ENCODE results near the gene ZNF583.
A peak's percentile ranks its signal among the peaks of the same experiment; 100 is the strongest.

Gene ZNF583

GRCh38 chr19:56372281-56372680 lies 31.9 kb upstream of the ZNF583 start:
- no peak for DNase-seq (ENCODE audit: low read depth)
- TF ChIP-seq, protein P1, sequence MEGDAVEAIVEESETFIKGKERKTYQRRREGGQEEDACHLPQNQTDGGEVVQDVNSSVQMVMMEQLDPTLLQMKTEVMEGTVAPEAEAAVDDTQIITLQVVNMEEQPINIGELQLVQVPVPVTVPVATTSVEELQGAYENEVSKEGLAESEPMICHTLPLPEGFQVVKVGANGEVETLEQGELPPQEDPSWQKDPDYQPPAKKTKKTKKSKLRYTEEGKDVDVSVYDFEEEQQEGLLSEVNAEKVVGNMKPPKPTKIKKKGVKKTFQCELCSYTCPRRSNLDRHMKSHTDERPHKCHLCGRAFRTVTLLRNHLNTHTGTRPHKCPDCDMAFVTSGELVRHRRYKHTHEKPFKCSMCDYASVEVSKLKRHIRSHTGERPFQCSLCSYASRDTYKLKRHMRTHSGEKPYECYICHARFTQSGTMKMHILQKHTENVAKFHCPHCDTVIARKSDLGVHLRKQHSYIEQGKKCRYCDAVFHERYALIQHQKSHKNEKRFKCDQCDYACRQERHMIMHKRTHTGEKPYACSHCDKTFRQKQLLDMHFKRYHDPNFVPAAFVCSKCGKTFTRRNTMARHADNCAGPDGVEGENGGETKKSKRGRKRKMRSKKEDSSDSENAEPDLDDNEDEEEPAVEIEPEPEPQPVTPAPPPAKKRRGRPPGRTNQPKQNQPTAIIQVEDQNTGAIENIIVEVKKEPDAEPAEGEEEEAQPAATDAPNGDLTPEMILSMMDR (IDR thresholded peaks at IDR 0.05; ENCODE audit: insufficient read depth, low read depth, low read length, missing control alignments) = no peak
- no peak overlapping the region for H3K4me3 ChIP-seq (ENCODE audit: low read depth, low read length)

- TF ChIP-seq, protein P1 (IDR thresholded peaks at IDR 0.05; ENCODE audit: insufficient read depth, low read depth, low read length, missing control alignments) = no peak
- no peak overlapping the region for H3K4me3 ChIP-seq (ENCODE audit: low read depth, low read length)
- no peak for DNase-seq (ENCODE audit: low read depth)
These were observed 26.8 kb upstream of the ZNF583 start for GRCh38 chr19:56377105-56377924.

GRCh38 chr19:56383826-56384605 lies 20.1 kb upstream of the ZNF583 start:
- TF ChIP-seq, protein P1 (IDR thresholded peaks at IDR 0.05; ENCODE audit: insufficient read depth, low read depth, low read length, missing control alignments) = no peak
- no peak for DNase-seq (ENCODE audit: low read depth)

GRCh38 chr19:56393119-56394012 lies 10.8 kb upstream of the ZNF583 start, which contains the start of gene ZNF582:
ZNF582 (minus strand) TSS chr19:56393534; CDS start chr19:56391752, 1,782 bp downstream.
- TF ChIP-seq, protein P1 (IDR thresholded peaks at IDR 0.05; ENCODE audit: insufficient read depth, low read depth, low read length, missing control alignments) = peak; percentile 64
- peak; percentile 95 for DNase-seq (ENCODE audit: low read depth)
- H3K4me3 ChIP-seq (ENCODE audit: low read depth, low read length) = peak within 1 kb of the TSS; percentile 58

More at GRCh38 chr19:56383826-56384605, 20.1 kb upstream of the ZNF583 start:
- H3K4me3 ChIP-seq (ENCODE audit: low read depth, low read length) = no peak overlapping the region

DNA sequence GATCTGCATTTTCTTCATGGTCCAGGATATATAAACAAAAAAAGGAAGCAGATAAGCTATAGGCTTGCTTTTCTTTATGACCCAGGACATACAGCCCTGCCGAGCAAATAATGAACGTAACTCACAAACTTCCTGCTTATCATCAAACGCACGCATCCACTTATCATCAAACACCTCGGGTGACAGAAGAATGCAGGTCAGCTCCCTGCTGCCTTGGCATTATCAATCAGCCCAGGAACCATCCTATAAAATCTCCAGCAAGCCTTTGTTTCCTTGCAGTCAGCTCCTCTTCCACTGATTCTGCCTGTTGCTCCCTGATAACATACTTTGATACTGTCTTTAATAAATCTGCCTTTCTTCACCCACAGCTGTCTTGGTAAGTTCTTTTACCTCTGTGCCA lies 5.3 kb upstream of the ZNF583 start:
- TF ChIP-seq, protein P1 (IDR thresholded peaks at IDR 0.05; ENCODE audit: insufficient read depth, low read depth, low read length, missing control alignments) = no peak
- no peak for DNase-seq (ENCODE audit: low read depth)
- no peak overlapping the region for H3K4me3 ChIP-seq (ENCODE audit: low read depth, low read length)

DNA sequence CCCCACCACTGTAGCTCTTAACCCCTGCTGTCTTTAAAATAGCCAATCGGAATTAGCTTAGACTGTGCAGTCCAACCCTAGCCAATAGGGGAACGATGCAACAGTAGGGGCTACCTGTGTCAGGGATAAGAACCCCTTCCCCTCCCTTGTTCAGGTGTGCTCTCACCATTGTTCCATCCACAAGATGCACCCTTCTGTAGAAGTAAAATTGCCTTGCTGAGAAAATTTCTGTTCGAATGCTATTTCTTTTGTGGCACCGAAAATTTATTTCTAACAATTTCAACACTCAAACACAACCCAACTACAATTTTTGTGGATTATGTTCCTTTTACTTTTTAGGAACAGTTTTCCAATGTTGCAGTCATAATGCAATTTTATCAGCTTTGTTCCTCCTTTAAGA lies 3.6 kb upstream of the ZNF583 start:
- H3K4me3 ChIP-seq (ENCODE audit: low read depth, low read length) = no peak overlapping the region
- no peak for DNase-seq (ENCODE audit: low read depth)
- TF ChIP-seq, protein P1 (IDR thresholded peaks at IDR 0.05; ENCODE audit: insufficient read depth, low read depth, low read length, missing control alignments) = no peak
